ENCODE results near the gene ZNF324. TPM values are rescaled to one million over a fixed set of nuclear protein-coding genes. Genes with fewer than 3 reads are reported as not detected.

Gene ZNF324
- total RNA-seq, 1 experiment from 2014 or later, result 12.7 TPM

DNA sequence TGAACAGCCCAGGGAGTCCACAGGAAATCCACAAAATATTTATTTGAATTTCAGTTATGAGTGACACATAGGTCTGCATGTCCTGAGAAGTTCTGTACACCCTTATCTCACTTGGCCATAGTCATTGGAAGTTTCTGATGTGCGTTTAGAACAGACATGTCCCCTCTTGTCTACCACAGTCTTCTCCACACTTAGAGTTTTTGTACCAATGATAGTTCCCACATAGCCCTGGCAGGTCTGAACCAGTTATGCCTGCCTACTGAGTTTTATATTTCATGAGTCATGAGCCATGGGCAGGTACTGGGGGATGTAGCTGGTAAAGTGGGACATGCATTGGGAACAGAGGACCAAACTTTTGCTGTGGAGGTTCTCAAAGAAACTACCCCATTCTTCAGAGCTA is 38.3 kb upstream of the ZNF324 start:
- Histone ChIP-seq H2BK20ac (ENCODE audit: low read depth, low read length, poor library complexity, severe bottlenecking) (no peak overlapping the region), H2AK5ac (ENCODE audit: insufficient read length, low read length) (no peak overlapping the region), H3K4ac (ENCODE audit: low read depth, low read length) (no peak overlapping the region), H2AFZ (ENCODE audit: low read length) (no peak overlapping the region), H4K20me1 (ENCODE audit: control insufficient read depth, insufficient read depth, insufficient read length) (no peaks in the 10 kb centered on the region), H3K23ac (ENCODE audit: insufficient read length, low read depth, low read length) (no peak overlapping the region), H4K5ac (ENCODE audit: insufficient read length, low read depth, low read length) (no peak overlapping the region), H3K4me2 (ENCODE audit: insufficient read depth, insufficient read length, low read length) (no peak overlapping the region), H3K4me1 (ENCODE audit: insufficient read depth, low read length) (no peaks in the 10 kb centered on the region), H2BK120ac (ENCODE audit: low read depth, low read length, poor library complexity, severe bottlenecking) (no peak overlapping the region), H3K9ac (ENCODE audit: extremely low read depth, insufficient read length, low read length) (no peak overlapping the region), H3K27ac (ENCODE audit: insufficient read length, low read depth, low read length) (no peak overlapping the region), H4K91ac (ENCODE audit: insufficient read length, low read depth, low read length) (no peak overlapping the region), H2BK5ac (ENCODE audit: insufficient read length, low read length) (no peak overlapping the region), H3K79me2 (ENCODE audit: insufficient read depth, low read length) (no peaks in the 10 kb centered on the region), H3K27me3 (ENCODE audit: insufficient read depth, low read length) (no peaks in the 10 kb centered on the region), H3K79me1 (ENCODE audit: insufficient read depth, low read depth, low read length, poor library complexity, severe bottlenecking) (no peaks in the 10 kb centered on the region), H3K14ac (ENCODE audit: insufficient read depth, low read length) (no peak overlapping the region), H3K56ac (ENCODE audit: insufficient read length, low read depth, low read length) (no peak overlapping the region), H3K18ac (ENCODE audit: insufficient read length, low read depth, low read length) (no peak overlapping the region), H3K23me2 (ENCODE audit: insufficient read length, low read depth, low read length, poor library complexity, severe bottlenecking) (no peaks in the 10 kb centered on the region), H4K8ac (replicated peaks; ENCODE audit: insufficient read length, low read depth, low read length) (no peak overlapping the region), H2BK15ac (ENCODE audit: low read depth, low read length) (no peak overlapping the region), H2BK12ac (ENCODE audit: insufficient read length, low read depth, low read length) (no peak overlapping the region), H3T11ph (ENCODE audit: low read length) (no peak overlapping the region), H3K9me3 (ENCODE audit: control insufficient read depth, low read depth, low read length) (peaks cover 69% of the 10 kb centered on the region)
- Mint-ChIP-seq H3K27me3 (ENCODE audit: low read depth) (peaks cover 26% of the 10 kb centered on the region), H3K4me3 (no peak overlapping the region), H3K4me1 (no peaks in the 10 kb centered on the region), H3K27ac (no peak overlapping the region), H3K9me3 (peaks cover 72 to 80% of the 10 kb centered on the region in 2 experiments), H3K36me3 (ENCODE audit: insufficient read depth in 1 of 3, low read depth in 3 of 3) (peaks cover 8 to 36% (median 22%) of the 10 kb centered on the region in 3 experiments; a peak in 6 of 7 replicates)
- no CpG with 5 or more reads among the region's 1 CpG for WGBS (ENCODE audit: extremely low coverage, insufficient read length, low lambda C conversion rate)
- TF ChIP-seq, protein P1, sequence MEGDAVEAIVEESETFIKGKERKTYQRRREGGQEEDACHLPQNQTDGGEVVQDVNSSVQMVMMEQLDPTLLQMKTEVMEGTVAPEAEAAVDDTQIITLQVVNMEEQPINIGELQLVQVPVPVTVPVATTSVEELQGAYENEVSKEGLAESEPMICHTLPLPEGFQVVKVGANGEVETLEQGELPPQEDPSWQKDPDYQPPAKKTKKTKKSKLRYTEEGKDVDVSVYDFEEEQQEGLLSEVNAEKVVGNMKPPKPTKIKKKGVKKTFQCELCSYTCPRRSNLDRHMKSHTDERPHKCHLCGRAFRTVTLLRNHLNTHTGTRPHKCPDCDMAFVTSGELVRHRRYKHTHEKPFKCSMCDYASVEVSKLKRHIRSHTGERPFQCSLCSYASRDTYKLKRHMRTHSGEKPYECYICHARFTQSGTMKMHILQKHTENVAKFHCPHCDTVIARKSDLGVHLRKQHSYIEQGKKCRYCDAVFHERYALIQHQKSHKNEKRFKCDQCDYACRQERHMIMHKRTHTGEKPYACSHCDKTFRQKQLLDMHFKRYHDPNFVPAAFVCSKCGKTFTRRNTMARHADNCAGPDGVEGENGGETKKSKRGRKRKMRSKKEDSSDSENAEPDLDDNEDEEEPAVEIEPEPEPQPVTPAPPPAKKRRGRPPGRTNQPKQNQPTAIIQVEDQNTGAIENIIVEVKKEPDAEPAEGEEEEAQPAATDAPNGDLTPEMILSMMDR (conservative IDR thresholded peaks at IDR 0.05), result no peak
- no peak for DNase-seq

All from H9 (cell line).